Activated CD4-positive, CD25-positive, alpha-beta regulatory T cell treated with anti-CD3 and anti-CD28 coated beads, Interleukin-2, amount 50 U/mL, for 16 hours (primary cell): ENCODE data around the gene GPANK1.

Experiments
- DNase-seq: peaks from one replicate; pipeline ENCODE4 v3.0.0-alpha.2; 2020; ENCODE audit warnings: low read depth, low spot score

GPANK1 gene

DNA sequence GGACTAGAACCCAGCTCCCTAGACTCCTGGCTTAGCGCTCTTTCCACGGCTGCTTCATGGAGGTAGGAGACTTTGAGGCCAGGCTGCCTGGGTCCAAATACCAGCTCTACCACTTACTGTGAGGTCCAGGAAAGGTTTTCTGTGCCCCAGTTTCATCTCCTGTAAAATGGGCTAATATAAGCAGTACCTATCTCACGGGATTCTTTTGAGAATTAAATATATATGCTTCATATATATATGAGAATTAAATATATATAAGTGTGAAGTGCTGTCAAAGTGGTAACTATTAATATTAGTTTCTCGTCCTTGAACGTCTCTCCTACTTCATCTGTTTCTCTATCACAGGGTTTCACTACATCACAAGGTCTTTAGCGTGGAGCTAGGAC, 26.3 kb upstream of the GPANK1 start:
- DNase-seq = no peak

GRCh38 chr6:31690231-31691077, 25.7 kb upstream of the GPANK1 start:
- DNase-seq = no peak

- DNase-seq = no peak
Measured at GRCh38 chr6:31689249-31690110, 24.7 kb upstream of the GPANK1 start.

DNA sequence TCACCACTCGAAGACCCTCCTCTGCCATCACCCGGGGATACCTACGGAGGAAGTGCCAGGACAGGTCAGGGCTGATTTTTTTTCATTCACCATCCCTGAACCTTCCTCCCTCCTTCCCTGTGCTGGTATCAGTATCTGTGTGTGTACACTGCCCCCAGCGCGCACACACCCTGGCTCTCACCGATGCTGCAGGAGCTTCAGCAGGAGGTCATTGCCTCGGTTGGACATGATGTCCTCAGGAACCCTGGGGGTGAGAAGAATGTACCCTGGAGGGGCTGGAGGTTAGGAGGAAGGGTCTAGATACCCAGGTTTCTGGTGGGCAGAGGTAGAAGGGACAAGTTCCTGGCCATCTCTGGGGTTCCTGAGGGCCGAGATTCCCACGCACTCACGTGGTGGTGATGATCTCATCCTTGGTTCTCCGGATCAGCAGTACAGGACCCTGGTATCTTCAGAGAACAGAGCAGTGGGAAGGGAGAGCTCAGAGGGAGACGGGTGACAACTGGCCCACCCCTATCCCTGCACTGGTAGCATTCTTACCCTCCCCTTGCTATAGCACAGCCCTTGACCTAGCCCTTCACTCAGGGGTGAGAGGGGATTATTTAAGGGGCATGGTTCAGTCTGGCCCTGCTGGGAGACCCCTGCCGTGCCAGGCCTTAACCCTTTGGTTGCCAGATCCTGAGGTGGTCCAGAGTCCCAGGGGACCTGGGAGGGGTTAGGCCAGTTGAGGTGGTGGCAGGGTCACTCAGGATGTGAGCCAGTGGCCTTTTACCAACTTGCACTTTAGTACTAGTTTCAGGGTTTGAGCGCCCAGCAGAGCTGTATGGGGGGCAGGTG, 23.3 kb upstream of the GPANK1 start:
- no peak for DNase-seq

- no peak for DNase-seq
Measured at GRCh38 chr6:31687321-31687720, 22.5 kb upstream of the GPANK1 start.

GRCh38 chr6:31686483-31686882, 21.7 kb upstream of the GPANK1 start:
- DNase-seq = no peak

DNA sequence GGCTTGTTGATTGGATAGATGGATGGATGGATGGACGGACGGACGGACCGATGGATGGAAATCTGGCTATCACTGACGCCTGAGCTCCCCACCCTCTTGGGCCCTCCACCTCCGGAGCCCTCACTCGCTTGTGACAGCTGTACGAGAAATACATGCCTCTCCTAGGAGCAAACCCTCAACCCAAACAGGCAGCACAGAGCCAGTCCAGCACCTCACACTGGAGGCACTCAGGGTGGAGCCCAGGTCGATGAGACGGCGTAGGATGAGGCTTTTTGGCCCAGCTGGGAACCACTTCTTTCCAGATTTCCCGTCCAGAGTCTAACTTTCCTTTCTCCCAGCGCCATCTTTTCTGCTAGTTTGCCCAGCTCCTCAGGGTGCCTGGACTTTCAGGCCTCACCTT, 18.8 kb upstream of the GPANK1 start:
- no peak for DNase-seq

- DNase-seq = peak; percentile 13
Measured at GRCh38 chr6:31681135-31681671, 16.4 kb upstream of the GPANK1 start.

DNA sequence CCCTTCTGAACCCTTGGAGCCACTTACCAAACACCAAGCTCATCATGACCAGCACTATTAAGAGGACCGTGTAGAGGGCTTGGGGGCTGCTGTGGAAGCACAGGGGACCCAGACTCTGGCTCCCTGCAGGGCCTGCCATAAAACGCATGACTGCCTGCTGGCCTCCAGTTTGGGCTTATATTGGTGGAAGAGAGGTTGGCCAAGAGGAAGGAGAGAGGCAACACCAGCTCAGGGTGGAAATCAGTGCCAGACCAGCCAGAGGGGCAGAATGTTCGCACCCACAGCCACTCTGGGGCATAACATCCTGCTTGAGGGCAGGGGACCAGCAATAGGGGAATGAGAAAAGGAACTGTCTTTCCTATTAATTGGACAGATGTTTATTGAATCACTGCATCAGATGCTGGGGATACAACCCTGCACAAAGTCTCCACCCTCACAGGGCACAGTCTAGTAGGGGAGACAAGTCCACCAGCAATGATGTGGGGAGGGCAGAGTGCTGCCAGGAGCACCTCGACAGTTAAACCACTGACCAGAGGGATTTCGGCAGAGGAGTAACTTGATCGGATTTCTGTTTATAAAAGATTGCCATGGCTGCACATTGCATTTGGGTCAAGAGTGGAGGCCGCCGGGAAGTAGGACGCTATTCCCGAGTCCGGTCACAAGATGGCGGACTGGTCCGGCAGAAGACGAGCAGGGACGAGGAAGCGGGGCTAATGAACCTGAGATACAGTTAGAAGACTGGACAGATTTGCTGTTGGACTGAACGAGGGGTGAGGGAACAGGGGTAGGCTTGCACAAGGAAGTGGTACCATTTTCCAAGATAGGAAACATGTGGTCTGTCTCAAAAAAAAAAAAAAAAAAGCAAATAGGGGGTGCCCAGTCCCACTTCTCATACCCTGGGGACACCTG, 15.7 kb upstream of the GPANK1 start, which contains the start of gene LY6G5C:
Gene LY6G5C (minus strand): TSS at position 842 of the 909 bp plus-strand sequence. CDS start 694 bp downstream, at position 148.
- DNase-seq = peak; percentile 30

DNA sequence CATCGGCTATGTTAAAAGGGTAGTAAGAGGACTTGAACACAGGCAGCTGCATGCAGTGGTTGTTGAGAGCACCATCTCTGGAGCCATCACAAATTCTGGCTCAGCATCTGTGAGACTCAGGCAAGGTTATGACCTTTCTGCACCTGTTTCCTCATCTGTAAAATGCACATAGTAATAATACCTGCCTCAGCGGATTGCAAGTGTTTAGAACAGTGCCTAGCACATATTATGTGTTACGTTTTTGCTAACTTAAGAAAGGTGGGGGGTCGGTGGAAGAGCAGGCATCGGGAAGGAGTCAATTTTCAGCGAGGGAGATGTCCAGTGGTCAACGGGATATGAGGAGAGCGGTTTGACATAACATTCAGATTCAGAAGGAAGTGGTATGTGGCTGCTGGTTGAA, 13.2 kb upstream of the GPANK1 start:
- no peak for DNase-seq

DNA sequence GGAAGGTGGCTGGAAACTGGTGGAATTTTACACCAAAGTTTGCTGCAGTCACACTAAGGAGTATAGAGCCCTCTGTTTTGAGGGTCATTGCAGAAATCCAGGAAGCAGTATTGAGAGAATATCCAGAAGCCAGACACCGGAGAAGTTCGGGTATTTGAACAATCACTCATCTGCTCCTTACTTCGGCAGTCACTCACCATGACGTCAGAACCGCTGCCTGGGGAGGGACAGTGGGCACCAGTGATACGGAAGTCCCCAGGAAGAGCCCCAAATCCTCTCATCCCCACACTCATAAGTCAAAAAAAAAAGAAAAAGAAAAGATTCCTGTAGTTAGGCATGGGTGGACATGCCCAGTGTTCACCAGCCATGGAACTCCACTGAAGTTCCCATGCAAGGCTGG, 12.1 kb upstream of the GPANK1 start:
- DNase-seq = no peak

DNA sequence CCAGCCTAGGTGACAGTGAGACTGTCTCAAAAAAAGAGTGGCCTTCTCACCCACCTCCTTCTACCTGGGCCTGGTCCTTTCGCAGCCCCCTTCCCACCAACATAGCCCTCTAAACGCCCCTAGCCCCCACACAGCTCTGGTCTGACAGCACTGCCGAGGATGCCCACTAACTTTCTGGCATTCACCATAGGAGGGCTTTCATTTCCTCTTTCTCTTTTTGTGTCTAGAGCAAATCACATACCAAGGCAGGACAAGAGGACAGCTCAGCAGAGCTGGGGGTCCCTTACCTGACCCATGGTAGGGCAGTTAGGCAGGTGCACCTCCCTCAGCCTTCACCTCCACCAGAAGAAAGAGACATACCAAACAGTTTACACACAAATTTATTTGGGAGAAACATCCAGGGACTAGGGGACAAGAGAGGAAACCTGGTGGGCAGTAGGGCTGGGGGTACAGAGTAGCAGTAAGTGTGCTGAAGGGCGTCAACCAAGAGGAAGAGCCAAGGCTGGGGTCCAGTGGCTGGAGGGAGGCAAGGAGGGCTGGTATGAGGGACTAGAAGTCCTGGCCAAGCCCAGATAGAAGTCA, 11.6 kb upstream of the GPANK1 start:
- DNase-seq = no peak

DNA sequence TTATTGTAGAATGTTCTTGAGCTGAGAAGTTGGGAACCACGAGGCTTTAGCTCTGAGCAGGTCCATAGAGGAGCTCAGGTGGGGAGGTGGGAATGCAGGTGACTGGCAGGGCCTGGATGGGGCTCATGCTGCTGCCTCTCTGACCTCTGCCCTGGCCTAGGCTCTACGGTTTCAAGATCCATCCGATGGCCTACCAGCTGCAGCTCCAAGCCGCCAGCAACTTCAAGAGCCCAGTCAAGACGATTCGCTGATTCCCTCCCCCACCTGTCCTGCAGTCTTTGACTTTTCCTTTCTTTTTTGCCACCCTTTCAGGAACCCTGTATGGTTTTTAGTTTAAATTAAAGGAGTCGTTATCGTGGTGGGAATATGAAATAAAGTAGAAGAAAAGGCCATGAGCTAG, 4.9 kb upstream of the GPANK1 start, which contains the start of gene LY6G5B:
Gene LY6G5B (plus strand): TSS at position 301 of the 400 bp plus-strand sequence. CDS start 975 bp downstream, outside the sequence.
- no peak for DNase-seq

DNA sequence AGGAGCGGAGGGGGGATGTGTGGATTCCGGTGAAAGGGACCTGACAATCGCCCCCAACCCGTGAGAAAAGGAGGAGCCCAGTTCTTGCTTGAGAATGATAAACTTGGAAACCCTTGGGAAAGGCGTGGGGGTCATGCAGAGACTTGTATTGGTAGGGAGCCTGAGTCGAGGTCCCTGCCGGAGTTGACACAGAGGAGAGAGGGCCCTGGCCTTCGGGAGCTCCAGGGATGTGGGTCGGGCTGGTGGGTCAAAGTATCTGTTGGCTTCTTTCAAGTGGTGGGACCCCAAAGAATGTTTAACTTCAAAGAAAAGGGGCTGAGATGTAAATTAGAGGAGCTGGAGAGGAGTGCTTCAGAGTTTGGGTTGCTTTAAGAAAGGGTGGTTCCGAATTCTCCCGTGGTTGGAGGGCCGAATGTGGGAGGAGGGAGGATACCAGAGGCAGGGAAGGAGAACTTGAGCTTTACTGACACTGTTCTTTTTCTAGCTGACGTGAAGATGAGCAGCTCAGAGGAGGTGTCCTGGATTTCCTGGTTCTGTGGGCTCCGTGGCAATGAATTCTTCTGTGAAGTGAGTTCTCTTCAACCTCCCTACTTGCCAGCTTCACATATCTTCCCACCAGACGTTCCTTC, 1.7 kb upstream of the GPANK1 start:
- DNase-seq = no peak

- DNase-seq = peak; percentile 98
Measured at GRCh38 chr6:31665501-31666336, 922 bp upstream of the GPANK1 start, which contains the start of gene CSNK2B. Gene CSNK2B (plus strand): TSS chr6:31666080. CDS start chr6:31666832, 752 bp downstream.

DNA sequence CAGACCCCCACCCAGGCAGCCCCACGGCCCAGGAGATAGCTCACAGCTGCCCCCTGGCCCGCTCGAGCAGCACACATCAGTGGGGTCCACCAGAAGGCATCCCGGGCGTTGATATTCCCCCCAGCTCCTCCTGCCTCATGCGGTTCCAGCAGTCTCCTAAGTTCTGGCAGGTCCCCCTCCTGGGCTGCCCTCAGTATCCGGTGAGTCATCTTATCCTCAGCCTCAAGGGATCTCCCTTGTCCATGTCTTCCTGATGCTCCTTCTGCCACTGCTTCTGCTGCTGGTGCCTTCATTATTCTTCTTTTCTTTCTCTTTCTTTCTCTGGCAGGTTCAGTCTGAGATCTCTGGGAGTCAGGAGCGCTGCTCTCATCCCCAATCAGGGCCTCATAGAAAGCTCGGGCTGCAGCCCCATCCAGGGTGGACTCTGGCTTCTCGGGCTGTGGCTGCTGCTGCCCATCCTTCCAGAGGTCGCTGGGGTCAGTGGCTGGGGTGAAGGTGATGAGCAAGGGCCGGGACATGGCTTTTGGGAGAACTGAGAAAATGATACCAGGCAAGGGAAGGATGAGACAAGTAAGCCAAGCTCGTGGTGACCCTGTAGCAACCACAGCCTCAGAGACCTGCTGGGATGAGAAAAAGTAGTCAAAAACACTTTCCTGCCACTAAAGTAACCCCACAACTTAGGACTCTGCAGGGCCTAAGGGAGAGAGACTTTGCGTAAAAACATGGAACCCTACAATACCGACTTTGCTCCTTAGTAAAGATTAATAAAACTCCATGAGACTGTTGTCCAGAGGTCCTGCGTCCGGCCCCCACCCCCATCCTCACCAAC, 622 bp downstream of the GPANK1 start:
- no peak for DNase-seq
